ENCODE data around the gene FRMD4B. TPM values are rescaled to one million over a fixed set of nuclear protein-coding genes. Genes with fewer than 3 reads are reported as not detected.

Gene FRMD4B
- polyA plus RNA-seq, 2 of the 4 experiments (the other 2 are of a cell fraction): 0.92 to 5.9 TPM

- H3K4me2 ChIP-seq: no peak overlapping the region
- no peak for ATAC-seq
- no peak overlapping the region for H3K4me3 ChIP-seq
- TF ChIP-seq ZFP36 (IDR thresholded peaks at IDR 0.05; ENCODE audit: borderline replicate concordance, partially characterized antibody) (no peak), FOXS1 (CRISPR knock-in tag; IDR thresholded peaks at IDR 0.05) (no peak), RAD21 (conservative IDR thresholded peaks at IDR 0.05 in 1 of 2, IDR thresholded peaks at IDR 0.05 in 1 of 2) (no peak), HOXA7 (CRISPR knock-in tag; IDR thresholded peaks at IDR 0.05) (no peak), BHLHE40 (IDR thresholded peaks at IDR 0.05; ENCODE audit: low read depth, low read length) (no peak), EHF (CRISPR knock-in tag; IDR thresholded peaks at IDR 0.05) (no peak), ATOH8 (CRISPR knock-in tag; IDR thresholded peaks at IDR 0.05; ENCODE audit: low read depth) (no peak), CBX8 (IDR thresholded peaks at IDR 0.05) (no peak), GATA3 (IDR thresholded peaks at IDR 0.05; ENCODE audit: borderline replicate concordance) (no peak), POLR2A (IDR thresholded peaks at IDR 0.05; ENCODE audit: low read length) (no peak), ZNF302 (CRISPR knock-in tag; IDR thresholded peaks at IDR 0.05) (no peak), JUN (IDR thresholded peaks at IDR 0.05) (no peak), PBX3 (IDR thresholded peaks at IDR 0.05) (no peak)
- WGBS (ENCODE audit: missing lambda C conversion rate): 100% methylated on average over 1 of the region's 1 CpG
- no peaks in the 10 kb centered on the region for H3K4me1 ChIP-seq
- H3K27ac ChIP-seq: no peak overlapping the region
- no peak for DNase-seq (ENCODE audit: low read depth in 1 of 2, low spot score in 1 of 2)
- FAIRE-seq: no peak
- H3K9me3 ChIP-seq: no peaks in the 10 kb centered on the region
- CTCF ChIA-PET: interaction anchor here (13.0 kb wide), 1 partner anchor 142 kb away, joined by 283 read pairs; no protein-coding TSS in a partner anchor
- POLR2A ChIA-PET: no interaction called here
Measured at GRCh38 chr3:69166446-69166845, 219.4 kb downstream of the FRMD4B start.

GRCh38 chr3:69165744-69166143 lies 220.1 kb downstream of the FRMD4B start:
- H3K4me2 ChIP-seq: no peak overlapping the region
- no peak overlapping the region for H3K27ac ChIP-seq
- ChIA-PET POLR2A (no interaction called here), CTCF (interaction anchor here (0.6 to 13.0 kb wide), 2 partner anchors 143 to 214 kb away, joined by 3 to 283 read pairs; no protein-coding TSS in a partner anchor)
- no peak overlapping the region for H3K4me3 ChIP-seq
- WGBS (ENCODE audit: missing lambda C conversion rate): 95% methylated on average over 4 of the region's 4 CpGs
- ATAC-seq: no peak
- no peaks in the 10 kb centered on the region for H3K4me1 ChIP-seq
- no peak for TF ChIP-seq RNF2 (IDR thresholded peaks at IDR 0.05; ENCODE audit: borderline replicate concordance, low read depth)
- TF ChIP-seq ELK1 (IDR thresholded peaks at IDR 0.05; ENCODE audit: low read depth, low read length): no peak
- TF ChIP-seq MAZ (IDR thresholded peaks at IDR 0.05; ENCODE audit: borderline replicate concordance, low read depth, low read length): no peak
- no peak for TF ChIP-seq REST (IDR thresholded peaks at IDR 0.05)
- TF ChIP-seq BCL3 (IDR thresholded peaks at IDR 0.05): no peak
- no peak for TF ChIP-seq TFCP2L1 (CRISPR knock-in tag; IDR thresholded peaks at IDR 0.05)
- no peak for TF ChIP-seq SMC3 (IDR thresholded peaks at IDR 0.05)
- TF ChIP-seq GATA3 (IDR thresholded peaks at IDR 0.05; ENCODE audit: borderline replicate concordance): no peak
- no peak for TF ChIP-seq ZSCAN20 (CRISPR knock-in tag; IDR thresholded peaks at IDR 0.05)
- TF ChIP-seq BHLHE40 (IDR thresholded peaks at IDR 0.05; ENCODE audit: low read depth, low read length): no peak
- TF ChIP-seq ATOH8 (CRISPR knock-in tag; IDR thresholded peaks at IDR 0.05; ENCODE audit: low read depth): no peak
- no peak for TF ChIP-seq MYC (IDR thresholded peaks at IDR 0.05; ENCODE audit: borderline replicate concordance, low read length)
- no peak for TF ChIP-seq HOXB5 (CRISPR knock-in tag; IDR thresholded peaks at IDR 0.05)
- no peak for TF ChIP-seq HOXA7 (CRISPR knock-in tag; IDR thresholded peaks at IDR 0.05)
- no peak for DNase-seq (ENCODE audit: low read depth in 1 of 2, low spot score in 1 of 2)
- no peaks in the 10 kb centered on the region for H3K9me3 ChIP-seq
- FAIRE-seq: no peak

All from A549 (cell line).